SU-DHL-6 (cell line): ENCODE data around the gene TMEM229A.
"Not testable (repeated sequence)": the region's sequence is repeated elsewhere in the genome, so short reads cannot be mapped to it uniquely, and the experiment has no call there.

Experiments used
- H2AFZ ChIP-seq: fragments of 200-600 bp; sonication (generic); 2 replicates; pipeline ENCODE4 v1.6.1; 2014; ENCODE audit warnings: low read depth, mild to moderate bottlenecking, moderate library complexity, mixed read lengths, antibody characterized with exemption, low read length; ENCODE audit not compliant: severe bottlenecking
- H3F3A ChIP-seq: fragments of 200-600 bp; shearing (Covaris generic); 2 replicates; pipeline ENCODE4 v1.6.0; 2016; ENCODE audit warnings: antibody characterized with exemption, mild to moderate bottlenecking; ENCODE audit not compliant: insufficient read depth
- H3K27ac ChIP-seq: fragments of 200-600 bp; sonication (generic); 2 replicates; pipeline ENCODE4 v1.5.1; 2016; ENCODE audit warnings: low read depth, mild to moderate bottlenecking, low read length, moderate library complexity, mixed read lengths
- H3K27me3 ChIP-seq: fragments of 200-600 bp; sonication (generic), shearing (Covaris generic); 2 replicates; pipeline ENCODE4 v1.6.0; 2014; ENCODE audit warnings: mild to moderate bottlenecking, low read length
- H3K36me3 ChIP-seq: fragments of 200-600 bp; sonication (generic); 2 replicates; pipeline ENCODE4 v1.6.1; 2014; ENCODE audit warnings: mild to moderate bottlenecking, low read length, mixed read lengths
- H3K4me2 ChIP-seq: fragments of 300-600, 200-600 bp; shearing (Covaris generic), sonication (generic); 2 replicates; pipeline ENCODE4 v1.6.0; 2014; ENCODE audit warnings: low read length, low read depth, mild to moderate bottlenecking; ENCODE audit not compliant: poor library complexity, severe bottlenecking
- H3K4me3 ChIP-seq: fragments of 200-600 bp; sonication (generic); 2 replicates; pipeline ENCODE4 v1.5.1; 2014; ENCODE audit warnings: antibody characterized with exemption, low read length, mild to moderate bottlenecking, mixed read lengths; ENCODE audit not compliant: insufficient read depth, poor library complexity, severe bottlenecking
- H3K79me2 ChIP-seq: fragments of 200-600 bp; sonication (generic); 2 replicates; pipeline ENCODE4 v1.6.1; 2014; ENCODE audit warnings: mild to moderate bottlenecking, low read length, moderate library complexity; ENCODE audit not compliant: insufficient read depth
- H3K9ac ChIP-seq: fragments of 200-600 bp; sonication (generic); 2 replicates; pipeline ENCODE4 v1.7.0; 2014; ENCODE audit warnings: mild to moderate bottlenecking, low read length
- H3K9me2 ChIP-seq: fragments of 200-600 bp; sonication (generic); replicated peaks from 2 replicates; pipeline ENCODE4 v1.6.1; 2014; ENCODE audit warnings: low read length; ENCODE audit not compliant: insufficient read depth
- H3K9me3 ChIP-seq: fragments of 200-600 bp; sonication (generic); 2 replicates; pipeline ENCODE4 v1.6.1; 2014; ENCODE audit warnings: low read length, mixed read lengths; ENCODE audit not compliant: insufficient read depth
- H4K20me1 ChIP-seq: fragments of 200-600 bp; sonication (generic); 2 replicates; pipeline ENCODE4 v1.6.1; 2014; ENCODE audit warnings: low read depth, mild to moderate bottlenecking, antibody characterized with exemption, low read length, moderate library complexity, mixed read lengths
- CTCF ChIP-seq: fragments of 200-600 bp; sonication (generic); IDR thresholded peaks from one replicate; pipeline ENCODE4 v1.5.1; 2017; ENCODE audit warnings: antibody characterized with exemption, mild to moderate bottlenecking, low read length, moderate library complexity; ENCODE audit not compliant: insufficient read depth, poor library complexity, severe bottlenecking
- EZH2phosphoT487 ChIP-seq: fragments of 200-600 bp; sonication (generic), shearing (Covaris generic); conservative IDR thresholded peaks from 2 replicates; pipeline ENCODE4 v1.6.1; 2018; ENCODE audit warnings: mild to moderate bottlenecking, antibody characterized with exemption, low read length, moderate library complexity, mixed read lengths

Gene TMEM229A

GRCh38 chr7:124030964-124031363 lies 1.9 kb downstream of the TMEM229A start:
- no peak overlapping the region for H3K4me2 ChIP-seq
- H3F3A ChIP-seq, result no peaks in the 10 kb centered on the region
- H3K79me2 ChIP-seq, result no peaks in the 10 kb centered on the region
- no peaks in the 10 kb centered on the region for H4K20me1 ChIP-seq
- H3K27me3 ChIP-seq, result no peaks in the 10 kb centered on the region
- no peaks in the 10 kb centered on the region for H3K9me2 ChIP-seq
- no peaks in the 10 kb centered on the region for H3K9me3 ChIP-seq
- no peaks in the 10 kb centered on the region for H3K36me3 ChIP-seq
- H3K4me3 ChIP-seq, result no peak overlapping the region
- no peak overlapping the region for H3K27ac ChIP-seq
- no peak for TF ChIP-seq EZH2phosphoT487
- no peak for TF ChIP-seq CTCF
- no peak overlapping the region for H2AFZ ChIP-seq
- H3K9ac ChIP-seq, result no peak overlapping the region

GRCh38 chr7:124029396-124030188 lies 3.3 kb downstream of the TMEM229A start:
- no peak for TF ChIP-seq CTCF
- no peaks in the 10 kb centered on the region for H3K36me3 ChIP-seq
- H4K20me1 ChIP-seq, result no peaks in the 10 kb centered on the region
- no peak overlapping the region for H3K9ac ChIP-seq
- no peak overlapping the region for H2AFZ ChIP-seq
- no peaks in the 10 kb centered on the region for H3K79me2 ChIP-seq
- no peak overlapping the region for H3K27ac ChIP-seq
- H3F3A ChIP-seq, result no peaks in the 10 kb centered on the region
- H3K9me3 ChIP-seq, result no peaks in the 10 kb centered on the region
- no peak overlapping the region for H3K4me3 ChIP-seq
- no peak overlapping the region for H3K4me2 ChIP-seq
- no peaks in the 10 kb centered on the region for H3K9me2 ChIP-seq
- H3K27me3 ChIP-seq, result no peaks in the 10 kb centered on the region

GRCh38 chr7:124027236-124027635 lies 5.6 kb downstream of the TMEM229A start:
- H3K79me2 ChIP-seq, result no peaks in the 10 kb centered on the region
- H3K9me3 ChIP-seq, result no peaks in the 10 kb centered on the region
- H3K9ac ChIP-seq, result no peak overlapping the region
- H3K27me3 ChIP-seq, result no peaks in the 10 kb centered on the region
- H3K4me2 ChIP-seq, result no peak overlapping the region
- no peak overlapping the region for H3K4me3 ChIP-seq
- H3K9me2 ChIP-seq, result no peaks in the 10 kb centered on the region
- no peaks in the 10 kb centered on the region for H3F3A ChIP-seq
- no peak overlapping the region for H3K27ac ChIP-seq
- no peaks in the 10 kb centered on the region for H4K20me1 ChIP-seq
- no peaks in the 10 kb centered on the region for H3K36me3 ChIP-seq
- no peak overlapping the region for H2AFZ ChIP-seq
- TF ChIP-seq CTCF (no peak), EZH2phosphoT487 (no peak)

GRCh38 chr7:124024329-124024728 lies 8.5 kb downstream of the TMEM229A start:
- H4K20me1 ChIP-seq, H3K9ac ChIP-seq, H3K27me3 ChIP-seq, H3K4me3 ChIP-seq, H3F3A ChIP-seq, H3K9me3 ChIP-seq, H3K79me2 ChIP-seq, H3K9me2 ChIP-seq, H2AFZ ChIP-seq, H3K4me2 ChIP-seq, H3K27ac ChIP-seq, H3K36me3 ChIP-seq: not testable (repeated sequence)
